Measurements from ENCODE around the gene IGF1R.
A peak's percentile ranks its signal among the peaks of the same experiment; 100 is the strongest.

Gene IGF1R

DNA sequence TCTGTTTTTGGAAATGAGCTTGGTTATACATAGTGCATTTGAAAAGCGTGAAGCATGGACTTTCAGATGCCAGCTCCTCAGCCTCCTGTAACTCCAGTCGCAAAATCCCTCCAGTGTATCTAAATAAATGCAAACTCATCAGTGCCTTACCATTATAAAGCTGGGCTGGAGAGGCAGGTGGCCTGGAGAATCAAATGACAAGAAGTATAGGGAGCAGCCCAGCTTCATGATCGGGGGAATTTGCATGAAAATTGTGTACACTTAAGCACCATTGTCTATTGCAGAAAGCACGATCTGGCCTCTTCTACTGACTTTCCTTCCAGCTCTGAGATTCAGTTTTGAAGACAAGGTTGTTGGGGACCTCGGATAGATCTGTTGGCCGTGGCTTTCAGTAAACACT is 71.7 kb downstream of the IGF1R start:
- no peak for DNase-seq
- Histone ChIP-seq H3K9me3 (no peaks in the 10 kb centered on the region), H3K4me3 (ENCODE audit: low read depth, low read length) (no peak overlapping the region), H3K27me3 (no peaks in the 10 kb centered on the region), H3K36me3 (no peaks in the 10 kb centered on the region; the same call in 1 of the 2 replicates), H3K4me1 (peaks cover 85% of the 10 kb centered on the region)
- TF ChIP-seq, protein P1, sequence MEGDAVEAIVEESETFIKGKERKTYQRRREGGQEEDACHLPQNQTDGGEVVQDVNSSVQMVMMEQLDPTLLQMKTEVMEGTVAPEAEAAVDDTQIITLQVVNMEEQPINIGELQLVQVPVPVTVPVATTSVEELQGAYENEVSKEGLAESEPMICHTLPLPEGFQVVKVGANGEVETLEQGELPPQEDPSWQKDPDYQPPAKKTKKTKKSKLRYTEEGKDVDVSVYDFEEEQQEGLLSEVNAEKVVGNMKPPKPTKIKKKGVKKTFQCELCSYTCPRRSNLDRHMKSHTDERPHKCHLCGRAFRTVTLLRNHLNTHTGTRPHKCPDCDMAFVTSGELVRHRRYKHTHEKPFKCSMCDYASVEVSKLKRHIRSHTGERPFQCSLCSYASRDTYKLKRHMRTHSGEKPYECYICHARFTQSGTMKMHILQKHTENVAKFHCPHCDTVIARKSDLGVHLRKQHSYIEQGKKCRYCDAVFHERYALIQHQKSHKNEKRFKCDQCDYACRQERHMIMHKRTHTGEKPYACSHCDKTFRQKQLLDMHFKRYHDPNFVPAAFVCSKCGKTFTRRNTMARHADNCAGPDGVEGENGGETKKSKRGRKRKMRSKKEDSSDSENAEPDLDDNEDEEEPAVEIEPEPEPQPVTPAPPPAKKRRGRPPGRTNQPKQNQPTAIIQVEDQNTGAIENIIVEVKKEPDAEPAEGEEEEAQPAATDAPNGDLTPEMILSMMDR (IDR thresholded peaks at IDR 0.05; ENCODE audit: low read depth, low read length) = no peak

DNA sequence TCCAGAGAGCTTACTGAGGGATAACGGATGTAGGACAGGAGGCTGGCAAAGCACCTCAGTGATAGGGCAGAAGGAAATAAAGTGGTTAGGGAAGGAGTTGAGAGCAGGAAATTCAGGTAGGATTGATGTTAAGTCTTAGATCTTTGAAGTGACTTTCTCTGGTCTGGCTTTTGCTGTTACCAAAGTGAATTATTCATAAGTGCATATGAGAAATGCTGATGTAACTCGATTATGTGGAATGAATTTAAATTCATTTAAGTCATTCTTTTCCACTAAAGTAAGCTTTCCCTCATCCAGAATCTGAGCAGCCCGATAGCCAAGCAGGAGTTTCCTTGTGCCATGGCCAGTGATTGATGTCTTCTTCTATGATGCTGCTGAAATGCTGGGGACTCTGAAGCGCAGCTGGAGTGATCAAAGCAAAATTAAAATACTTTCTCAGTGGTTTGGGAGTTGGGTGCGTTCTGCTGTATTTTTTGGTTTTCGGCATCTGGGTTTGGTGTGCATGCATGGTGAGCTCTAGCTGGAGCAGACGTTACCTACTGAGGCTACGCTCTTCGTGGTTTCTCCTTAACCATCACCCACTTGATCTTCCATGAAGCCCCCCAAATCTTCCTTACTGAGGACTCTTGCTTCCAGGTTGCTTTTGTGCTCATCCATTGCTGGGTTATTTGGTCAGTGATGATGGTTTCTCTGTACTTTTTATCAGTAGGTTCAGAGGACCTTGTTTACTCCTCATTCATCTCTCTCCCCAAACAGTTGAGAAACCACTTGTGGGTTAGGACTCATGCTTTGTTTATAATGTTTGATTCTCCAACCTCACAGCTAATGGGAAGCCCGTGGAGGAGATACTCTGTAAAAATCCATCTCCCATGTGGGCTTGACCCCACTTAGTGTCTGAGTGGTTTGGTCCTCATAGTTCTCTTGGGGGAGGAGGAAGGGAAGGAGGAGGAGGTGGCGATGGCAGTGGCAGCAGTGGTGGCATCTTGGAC is 72.5 kb downstream of the IGF1R start:
- peaks cover 85% of the 10 kb centered on the region for H3K4me1 ChIP-seq

DNA sequence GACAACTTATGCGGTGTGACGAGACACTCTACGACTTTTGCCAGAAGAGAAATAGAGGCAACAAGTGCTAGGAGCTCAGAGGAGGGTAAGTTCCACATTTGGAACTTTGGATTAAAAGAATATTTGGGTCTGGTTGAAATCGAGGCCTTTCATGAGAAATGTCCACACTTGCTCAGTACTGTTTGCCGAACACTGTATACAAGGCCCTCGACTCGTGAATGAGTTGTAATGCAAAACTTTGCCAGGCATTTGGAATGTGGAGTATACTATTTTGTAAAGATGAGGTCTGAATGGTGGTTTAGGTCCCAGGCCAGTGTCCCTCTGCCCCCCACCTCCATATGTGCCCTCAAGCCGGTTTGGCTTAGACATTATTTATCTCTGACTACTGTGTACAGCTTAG is 73.9 kb downstream of the IGF1R start:
- H3K4me1 ChIP-seq = peaks cover 85% of the 10 kb centered on the region
- H3K36me3 ChIP-seq = peaks cover 9% of the 10 kb centered on the region
- TF ChIP-seq, protein P1 (IDR thresholded peaks at IDR 0.05; ENCODE audit: low read depth, low read length) = no peak
- H3K4me3 ChIP-seq (ENCODE audit: low read depth, low read length) = peak overlapping the region; percentile 18; the same call in 1 of the 2 replicates
- H3K9me3 ChIP-seq = no peaks in the 10 kb centered on the region
- no peak for DNase-seq
- no peaks in the 10 kb centered on the region for H3K27me3 ChIP-seq

More for the DNA sequence above, 72.5 kb downstream of the IGF1R start:
- no peak overlapping the region for H3K4me3 ChIP-seq (ENCODE audit: low read depth, low read length)
- no peak for DNase-seq
- H3K27me3 ChIP-seq = no peaks in the 10 kb centered on the region
- no peaks in the 10 kb centered on the region for H3K9me3 ChIP-seq
- H3K36me3 ChIP-seq = peaks cover 5% of the 10 kb centered on the region
- TF ChIP-seq, protein P1 (IDR thresholded peaks at IDR 0.05; ENCODE audit: low read depth, low read length) = no peak

DNA sequence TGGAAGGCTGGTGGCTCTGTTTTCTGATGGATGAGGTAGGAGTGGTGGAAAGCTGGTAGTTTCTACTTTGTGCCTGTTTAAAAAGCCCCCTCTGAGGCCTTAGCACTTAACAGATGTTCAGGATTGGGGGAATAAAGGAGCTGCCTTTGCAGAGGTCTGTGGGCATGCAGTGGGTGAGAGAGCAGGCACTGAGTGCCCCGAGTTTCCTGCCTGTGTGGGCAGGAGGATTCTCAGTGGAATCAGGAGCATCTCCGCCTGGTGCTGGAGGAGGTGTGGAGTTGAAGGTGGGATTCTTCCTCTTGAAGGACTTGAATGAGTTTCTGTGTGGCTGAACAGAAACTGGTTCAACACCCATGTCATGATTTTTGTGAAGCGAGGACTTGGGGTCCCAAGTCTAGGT is 74.3 kb downstream of the IGF1R start:
- Histone ChIP-seq H3K9me3 (no peaks in the 10 kb centered on the region), H3K27me3 (no peaks in the 10 kb centered on the region), H3K4me3 (ENCODE audit: low read depth, low read length) (peak overlapping the region; percentile 18; the same call in 1 of the 2 replicates), H3K4me1 (peaks cover 88% of the 10 kb centered on the region), H3K36me3 (peaks cover 9% of the 10 kb centered on the region)
- TF ChIP-seq, protein P1 (IDR thresholded peaks at IDR 0.05; ENCODE audit: low read depth, low read length) = no peak
- no peak for DNase-seq

DNA sequence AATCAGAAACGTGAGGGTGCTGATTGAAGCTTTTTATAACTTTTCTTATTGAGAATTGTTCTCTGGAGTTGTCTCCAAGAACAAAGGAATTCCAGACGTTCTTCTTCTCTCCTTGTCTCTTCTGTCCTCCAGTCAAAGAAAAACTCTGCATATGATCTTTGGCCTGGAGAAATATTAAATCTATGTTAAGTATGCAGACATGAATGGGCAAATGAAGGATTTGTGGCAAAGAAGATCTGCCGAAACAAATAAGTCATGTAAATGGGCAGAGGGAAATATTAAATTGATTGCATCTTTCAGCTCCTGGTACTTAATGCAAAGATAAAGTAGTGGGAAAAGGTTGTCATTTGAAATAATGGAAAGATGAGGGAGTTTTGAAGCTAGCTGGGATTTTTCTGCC is 74.9 kb downstream of the IGF1R start:
- peak overlapping the region; percentile 11 for H3K4me3 ChIP-seq (ENCODE audit: low read depth, low read length)
- peaks cover 87% of the 10 kb centered on the region for H3K4me1 ChIP-seq
- no peak for DNase-seq
- H3K9me3 ChIP-seq = no peaks in the 10 kb centered on the region
- TF ChIP-seq, protein P1 (IDR thresholded peaks at IDR 0.05; ENCODE audit: low read depth, low read length) = no peak
- H3K27me3 ChIP-seq = no peaks in the 10 kb centered on the region
- H3K36me3 ChIP-seq = peaks cover 9% of the 10 kb centered on the region

DNA sequence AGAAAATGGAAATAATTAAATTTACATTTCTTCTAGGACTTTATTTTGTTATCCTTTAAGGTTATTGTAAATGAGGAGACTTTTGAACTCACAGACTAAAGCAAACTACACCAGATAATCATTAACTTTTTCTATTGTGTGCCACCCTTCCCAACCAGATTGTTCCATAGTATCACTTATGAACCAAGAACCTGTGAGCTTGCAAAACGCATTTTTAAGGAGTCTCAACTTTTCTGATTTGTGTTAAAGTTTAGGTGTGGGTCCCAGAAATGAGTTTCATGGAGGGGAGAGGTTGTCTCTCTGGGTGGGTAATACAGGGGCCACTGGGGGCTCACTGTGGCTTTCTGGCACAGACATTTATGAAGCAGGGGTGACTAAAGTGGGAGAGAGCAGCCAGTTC is 75.7 kb downstream of the IGF1R start:
- no peak for DNase-seq
- no peaks in the 10 kb centered on the region for H3K9me3 ChIP-seq
- no peaks in the 10 kb centered on the region for H3K27me3 ChIP-seq
- H3K4me3 ChIP-seq (ENCODE audit: low read depth, low read length) = peak overlapping the region; percentile 23
- peaks cover 14% of the 10 kb centered on the region for H3K36me3 ChIP-seq
- TF ChIP-seq, protein P1 (IDR thresholded peaks at IDR 0.05; ENCODE audit: low read depth, low read length) = no peak
- peaks cover 87% of the 10 kb centered on the region for H3K4me1 ChIP-seq

Measured in BE2C (cell line).